NCI-H2107 (cell line): ENCODE measurements around the gene DPYD.
"Not testable (repeated sequence)": the region's sequence is repeated elsewhere in the genome, so short reads cannot be mapped to it uniquely, and the experiment has no call there.

Experiments
- DNase-seq: peaks from one replicate; lab custom pipeline; 2025; lab: John Stamatoyannopoulos, UW

Gene DPYD

GRCh38 chr1:97271916-97272788, 648.7 kb downstream of the DPYD start:
- no peak for DNase-seq

- DNase-seq = no peak
These were observed 650.1 kb downstream of the DPYD start for GRCh38 chr1:97270508-97271307.

DNA sequence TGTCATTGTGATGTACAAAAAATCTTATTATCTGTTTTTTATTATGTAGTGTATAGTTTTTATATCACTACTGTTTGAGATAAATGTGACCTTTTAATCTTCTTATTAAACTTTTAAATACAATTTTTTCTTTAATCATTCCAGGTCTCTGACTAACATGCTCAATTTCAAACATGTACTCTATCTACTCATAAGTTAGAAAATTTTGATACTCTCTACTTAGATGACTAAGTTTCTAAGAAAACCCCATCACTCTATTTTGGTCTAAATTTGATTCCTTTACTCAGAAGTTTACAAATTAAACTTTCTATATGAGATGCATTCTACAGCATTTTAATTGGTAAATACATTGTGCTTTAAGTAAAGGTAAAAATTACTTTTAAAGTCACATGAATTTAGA, 655.2 kb downstream of the DPYD start:
- no peak for DNase-seq

- DNase-seq = no peak
These were observed 658.0 kb downstream of the DPYD start for GRCh38 chr1:97262842-97263241.

GRCh38 chr1:97258597-97258996, 662.2 kb downstream of the DPYD start:
- DNase-seq = no peak

DNA sequence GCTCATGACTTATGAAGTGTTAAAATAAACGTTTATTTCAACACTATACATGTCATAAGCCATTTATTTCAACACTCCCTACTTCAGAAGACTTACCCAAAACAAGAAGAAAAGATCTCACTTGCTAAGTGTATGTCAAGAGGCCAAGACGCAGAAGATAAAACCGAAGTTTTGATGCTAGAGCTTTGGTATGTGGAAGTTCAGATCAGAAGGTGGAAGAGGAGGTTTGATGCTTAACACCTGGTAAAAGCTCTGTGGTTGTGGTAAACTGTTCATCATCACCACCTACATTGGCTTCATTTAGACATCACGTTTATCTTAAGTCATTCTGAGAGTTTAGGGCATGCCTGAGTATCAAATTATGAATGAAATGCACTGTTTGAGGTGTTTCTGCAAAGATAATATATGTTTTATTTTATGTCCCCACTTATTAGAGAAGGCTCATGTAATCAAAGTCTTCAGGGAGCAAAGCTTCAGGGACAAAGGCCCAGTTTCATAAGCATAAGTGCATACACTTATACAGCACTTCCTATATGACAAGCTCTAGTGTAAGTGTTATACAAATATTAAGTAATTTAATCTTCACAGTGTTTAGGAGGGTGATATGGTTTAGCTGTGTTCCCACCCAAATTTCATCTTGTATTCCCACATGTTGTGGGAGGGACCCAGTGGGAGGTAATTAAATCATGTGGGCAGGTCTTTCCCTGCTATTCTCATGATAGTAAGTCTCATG, 665.9 kb downstream of the DPYD start:
- DNase-seq = no peak

DNA sequence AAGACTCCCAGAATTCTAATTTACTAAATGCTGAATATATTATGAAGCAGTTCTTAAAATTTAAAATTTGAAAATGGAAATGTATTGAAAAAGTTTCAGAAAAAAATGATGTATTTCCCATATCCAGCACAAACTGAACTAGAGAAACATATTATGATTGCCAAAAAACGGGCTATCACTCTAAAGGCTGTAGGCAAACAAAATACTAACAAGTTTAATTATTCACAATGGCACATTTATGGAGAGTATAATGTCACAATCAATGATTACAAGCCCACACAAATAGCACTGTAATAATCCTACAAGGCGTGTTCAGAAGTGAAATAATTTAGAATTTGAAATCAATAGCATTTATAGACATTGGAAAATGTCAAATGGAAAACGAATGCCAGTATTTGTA, 667.9 kb downstream of the DPYD start:
- no peak for DNase-seq

GRCh38 chr1:97252076-97252475, 668.8 kb downstream of the DPYD start:
- no peak for DNase-seq

DNA sequence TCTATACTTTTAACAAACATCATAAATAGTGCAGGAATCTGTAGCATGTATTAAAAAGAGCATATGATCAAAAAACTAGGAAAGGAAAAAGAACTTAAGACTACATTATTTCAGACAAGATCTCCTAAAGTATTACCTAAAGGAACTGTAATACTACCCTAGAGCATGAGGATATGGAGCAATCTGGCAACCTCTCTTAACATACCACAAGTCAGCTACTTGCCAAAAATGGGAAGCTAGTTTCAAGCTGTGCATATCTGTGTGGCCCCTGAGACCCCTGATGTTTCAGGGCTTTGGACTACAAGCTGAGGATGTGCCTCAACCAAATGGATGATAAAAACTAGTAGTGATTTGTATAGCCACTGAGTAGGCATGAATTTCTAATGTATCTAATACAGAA, 673.6 kb downstream of the DPYD start:
- DNase-seq = no peak

DNA sequence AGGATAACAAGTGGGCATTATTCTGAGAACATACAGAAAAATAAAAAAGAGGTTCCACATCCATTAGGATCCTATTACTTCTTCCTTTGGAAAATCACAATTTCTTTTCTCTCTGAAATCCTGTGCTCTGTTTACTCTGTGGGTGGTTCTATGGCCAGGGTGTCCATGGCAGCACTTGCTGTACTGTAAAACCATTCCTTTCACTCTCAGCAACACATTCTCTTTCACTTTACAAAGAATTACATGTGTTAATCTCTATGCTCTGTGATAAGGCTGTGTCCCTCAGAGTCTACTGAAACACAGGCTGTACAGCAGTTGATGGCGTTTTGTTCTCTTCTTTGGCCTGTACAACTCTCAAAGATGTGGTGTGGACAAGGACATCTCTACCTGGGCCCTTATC, 675.2 kb downstream of the DPYD start:
- no peak for DNase-seq

GRCh38 chr1:97245026-97245425, 675.8 kb downstream of the DPYD start:
- no peak for DNase-seq

DNA sequence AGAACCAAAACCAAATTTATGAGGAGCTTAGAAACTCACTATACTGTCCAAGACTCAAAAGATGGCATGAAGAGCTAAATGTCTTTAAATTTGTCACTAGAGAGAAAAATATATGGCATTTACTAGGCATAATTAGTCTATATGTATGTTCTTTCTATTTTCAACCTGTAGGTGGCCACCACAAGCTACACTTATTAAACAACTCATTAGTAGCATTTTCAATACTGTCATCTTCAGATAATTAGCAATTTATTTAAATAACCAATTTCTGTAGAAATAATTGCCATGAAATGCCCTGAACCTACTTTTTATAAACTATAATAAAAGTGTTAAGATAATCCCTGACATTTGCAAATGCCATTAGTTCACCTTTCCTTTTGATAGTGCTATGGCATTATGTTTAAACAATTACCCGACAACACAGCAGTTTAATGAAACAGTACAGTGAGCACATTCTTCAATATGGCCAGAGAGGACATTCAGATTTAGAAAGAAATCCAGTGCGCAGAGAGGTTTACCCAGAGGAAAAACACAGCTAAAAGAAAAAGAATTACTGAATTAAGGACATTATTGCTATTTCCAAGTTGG, 676.8 kb downstream of the DPYD start:
- DNase-seq = no peak

DNA sequence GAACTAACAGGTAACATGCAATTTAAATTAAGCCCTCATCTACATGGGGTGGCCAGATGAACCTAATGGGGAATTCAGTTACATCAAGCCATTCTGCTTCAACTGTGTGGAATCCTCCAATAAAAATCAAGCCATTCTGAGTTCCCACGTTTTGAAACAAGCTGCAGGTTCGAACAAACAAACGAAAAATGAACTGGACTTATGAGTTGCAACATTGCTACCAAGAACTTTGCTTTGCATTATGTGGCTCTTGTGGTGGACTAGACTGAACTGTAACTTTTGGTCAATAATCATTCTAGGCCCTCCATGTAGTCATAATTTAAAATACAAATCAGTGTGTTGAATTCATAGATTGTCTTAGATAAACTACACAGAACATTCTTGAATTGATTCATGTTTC, 682.0 kb downstream of the DPYD start:
- no peak for DNase-seq

DNA sequence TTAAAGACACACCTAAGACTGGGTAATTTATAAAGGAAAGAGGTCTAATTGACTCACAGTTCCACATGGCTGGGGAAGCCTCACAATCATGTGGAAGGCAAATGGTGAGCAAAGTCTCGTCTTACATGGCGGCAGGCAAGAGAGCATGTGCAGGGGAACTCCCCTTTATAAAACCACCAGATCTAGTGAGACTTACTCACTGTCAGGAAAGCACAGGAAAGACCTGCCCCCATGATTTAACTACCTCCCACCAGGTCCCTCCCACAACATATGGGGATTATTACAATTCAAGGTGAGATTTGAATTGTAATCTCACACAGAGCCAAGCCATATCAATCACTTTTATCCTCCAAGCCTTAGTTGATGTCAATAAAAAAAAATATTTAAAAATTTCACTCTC, 689.5 kb downstream of the DPYD start:
- DNase-seq = not testable (repeated sequence)

- DNase-seq = no peak
These were observed 708.2 kb downstream of the DPYD start for GRCh38 chr1:97212671-97213070.

DNA sequence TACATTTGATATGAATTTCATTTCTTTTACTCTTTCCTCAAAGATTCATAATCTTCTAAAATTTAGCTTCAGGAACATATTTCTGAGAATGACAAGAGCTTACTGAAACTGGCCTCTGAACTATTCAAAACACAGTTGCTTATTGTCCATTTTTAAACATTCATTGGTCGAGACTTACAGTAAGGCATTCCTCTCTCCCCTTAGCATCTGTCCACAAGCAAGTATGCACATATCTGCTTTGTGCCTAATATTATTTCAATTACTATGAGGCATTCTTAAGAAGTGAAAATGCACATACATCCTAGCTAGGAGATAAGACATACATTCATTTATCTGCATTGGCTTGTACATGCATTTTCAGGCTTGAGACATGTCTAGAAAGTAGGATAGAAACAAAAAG, 710.5 kb downstream of the DPYD start:
- no peak for DNase-seq

DNA sequence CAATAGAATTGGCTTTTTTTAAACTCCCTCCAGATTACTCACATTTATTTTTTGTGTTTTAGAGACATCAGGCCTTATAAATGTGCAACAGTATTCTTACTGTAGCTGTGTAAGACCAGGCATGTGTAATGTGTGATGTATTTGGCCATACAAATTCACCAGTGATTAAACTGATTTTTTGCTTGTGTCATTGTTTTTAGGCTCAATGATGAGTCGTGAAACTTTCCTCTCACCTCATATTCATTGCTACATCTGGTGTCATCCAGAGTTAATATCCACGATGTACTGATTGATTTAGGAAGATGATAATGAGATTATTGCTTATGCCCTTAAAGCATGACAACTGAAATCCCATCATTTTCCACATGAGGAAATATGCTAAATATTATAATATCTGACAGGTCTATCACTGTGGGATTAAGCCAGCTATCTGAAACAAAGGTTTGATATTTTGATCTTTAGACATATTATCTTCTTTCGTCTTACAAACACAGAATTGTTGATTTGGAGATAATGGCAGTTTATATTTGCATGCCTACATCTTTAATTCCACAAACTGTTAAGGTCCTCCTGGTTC, 711.4 kb downstream of the DPYD start:
- DNase-seq = no peak

DNA sequence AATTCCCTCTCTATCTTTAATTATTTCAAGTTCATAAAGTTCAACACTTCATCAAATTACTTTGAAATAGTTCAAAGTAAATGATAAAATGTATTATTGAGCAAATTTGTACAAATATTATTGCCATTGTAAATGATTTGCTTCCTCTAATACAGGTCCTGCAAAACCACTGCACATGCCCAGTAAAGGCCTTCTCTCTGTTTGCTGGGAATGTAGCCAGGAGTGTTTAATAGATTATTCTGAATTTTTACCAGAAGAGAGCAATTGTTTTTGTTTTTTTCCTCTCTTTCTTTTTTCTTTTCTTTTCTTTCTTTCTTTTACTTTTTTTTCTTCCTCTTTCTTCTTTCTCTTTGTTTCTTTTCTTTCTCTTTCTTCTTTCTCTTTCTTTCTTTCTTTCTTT, 713.0 kb downstream of the DPYD start:
- no peak for DNase-seq

DNA sequence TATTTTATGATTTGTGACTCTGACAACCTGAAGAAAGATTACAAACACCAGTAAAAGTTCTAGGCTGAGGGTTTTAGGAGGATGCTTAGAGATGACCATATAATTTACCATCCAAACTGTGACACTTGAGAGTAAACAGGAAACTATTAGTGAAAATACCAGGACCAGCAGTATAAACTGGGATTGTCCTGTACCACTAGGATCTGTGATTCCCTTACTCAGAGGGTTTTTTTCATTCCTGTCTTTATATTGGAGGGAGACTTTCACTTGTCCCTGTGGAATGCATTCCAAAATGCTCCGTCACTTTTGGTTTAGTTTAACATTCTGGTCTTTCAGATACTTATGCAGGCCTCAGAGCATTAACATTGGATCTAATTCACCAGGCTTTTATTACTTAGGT, 716.4 kb downstream of the DPYD start:
- no peak for DNase-seq

DNA sequence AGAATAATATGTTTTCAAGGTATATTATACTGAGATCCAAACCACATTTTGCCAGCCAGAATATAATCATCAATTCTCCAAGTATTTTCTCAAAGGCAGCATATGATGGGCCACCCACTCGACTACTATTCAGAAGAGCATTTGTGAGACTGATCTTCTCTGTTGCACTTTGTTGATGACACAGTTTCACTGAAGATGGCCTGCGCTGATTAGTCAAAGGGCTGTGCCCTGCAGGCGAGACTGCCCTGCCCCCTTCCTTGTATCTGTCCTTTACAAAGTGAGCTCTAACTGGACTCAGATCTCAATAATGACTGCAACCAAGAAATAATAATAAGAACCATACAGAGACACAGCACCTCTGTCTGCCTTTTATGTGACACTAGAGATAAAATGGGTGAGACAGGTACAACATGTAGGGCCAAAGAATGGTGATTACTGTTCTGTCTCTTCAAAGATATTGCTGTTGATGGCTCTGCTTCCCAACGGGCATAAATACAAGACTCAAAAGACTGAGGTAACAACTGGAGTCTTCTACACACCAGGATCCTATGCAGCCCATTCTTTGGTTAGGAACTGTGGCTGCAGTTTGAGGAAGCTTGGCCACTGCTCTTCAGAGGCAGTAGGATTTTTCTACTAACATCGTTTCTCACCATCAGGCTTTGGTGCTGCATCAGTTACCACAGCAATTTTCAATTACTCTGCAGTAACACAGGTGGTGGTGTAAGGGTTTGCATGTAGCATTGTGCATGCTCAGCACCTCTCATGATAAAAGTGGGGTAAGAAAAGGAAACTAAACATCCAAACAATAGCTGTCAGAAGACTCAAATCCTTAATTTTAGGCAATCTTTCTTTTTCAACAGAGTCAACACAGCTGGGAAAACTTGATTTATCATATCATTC, 718.1 kb downstream of the DPYD start:
- DNase-seq = no peak

- DNase-seq = no peak
These were observed 719.2 kb downstream of the DPYD start for GRCh38 chr1:97201641-97202040.
